Keratinocyte (primary cell): ENCODE results near the gene NLK. TPM values are rescaled to one million over a fixed set of nuclear protein-coding genes. Genes with fewer than 3 reads are reported as not detected.

ENCODE experiments used
- DNase-seq: peaks from one replicate; pipeline ENCODE4 v3.0.0-alpha.2; 2011; ENCODE audit warnings: low read depth, missing footprints, low spot score
- FAIRE-seq: peaks from 2 replicates; lab custom pipeline; 2011; peaks lifted over from hg19 to GRCh38; lab: Jason Lieb, UNC
- H2AFZ ChIP-seq: 2 replicates; pipeline ENCODE4 v1.6.0; 2012; ENCODE audit warnings: low read length, control low read depth, inconsistent platforms; ENCODE audit not compliant: control insufficient read depth
- H3K27ac ChIP-seq: 2 replicates; pipeline ENCODE4 v1.5.1; 2011; ENCODE audit warnings: low read length; ENCODE audit not compliant: control insufficient read depth, insufficient read depth
- H3K27me3 ChIP-seq: 3 replicates; pipeline ENCODE4 v1.6.0; 2011; ENCODE audit warnings: low read length; ENCODE audit not compliant: control insufficient read depth, insufficient read depth; ENCODE audit errors: extremely low read depth
- H3K36me3 ChIP-seq, 2 experiments: 2 replicates in 1 of 2; 3 replicates in 1 of 2; pipeline ENCODE4 v1.5.1; 2011; ENCODE audit warnings: low read length in 2 of 2, mild to moderate bottlenecking in 1 of 2; ENCODE audit not compliant: control insufficient read depth in 2 of 2, insufficient read depth in 2 of 2; ENCODE audit errors: extremely low read depth in 1 of 2
- H3K4me1 ChIP-seq: 3 replicates; pipeline ENCODE4 v1.5.1; 2011; ENCODE audit warnings: low read length; ENCODE audit not compliant: control insufficient read depth, insufficient read depth; ENCODE audit errors: extremely low read depth
- H3K4me2 ChIP-seq: 3 replicates; pipeline ENCODE4 v1.6.0; 2011; ENCODE audit warnings: low read depth, low read length; ENCODE audit not compliant: control insufficient read depth, insufficient read depth; ENCODE audit errors: extremely low read depth
- H3K4me3 ChIP-seq, 3 experiments: fragments of 200-600 bp in 1 of 3; sonication (generic) in 1 of 3; 2 replicates in 2 of 3; 3 replicates in 1 of 3; pipeline ENCODE4 v1.5.1; 2011 to 2016; ENCODE audit warnings: low read length in 3 of 3, mild to moderate bottlenecking in 3 of 3, control low read depth in 2 of 3, inconsistent platforms in 1 of 3, low read depth in 1 of 3, mixed read lengths in 1 of 3, mixed run types in 1 of 3, moderate library complexity in 1 of 3; ENCODE audit not compliant: control insufficient read depth in 2 of 3, insufficient read depth in 2 of 3; ENCODE audit errors: extremely low read depth in 1 of 3
- H3K79me2 ChIP-seq: 2 replicates; pipeline ENCODE4 v1.6.0; 2012; ENCODE audit warnings: low read length; ENCODE audit not compliant: control insufficient read depth, insufficient read depth
- H3K9ac ChIP-seq: 3 replicates; pipeline ENCODE4 v1.6.0; 2011; ENCODE audit warnings: low read length; ENCODE audit not compliant: control insufficient read depth, insufficient read depth; ENCODE audit errors: extremely low read depth
- H3K9me1 ChIP-seq: 3 replicates; pipeline ENCODE4 v1.6.0; 2011; ENCODE audit warnings: low read length; ENCODE audit not compliant: control insufficient read depth, insufficient read depth; ENCODE audit errors: extremely low read depth
- H3K9me3 ChIP-seq: 2 replicates; pipeline ENCODE4 v1.5.1; 2012; ENCODE audit warnings: low read depth, low read length; ENCODE audit not compliant: control insufficient read depth
- H4K20me1 ChIP-seq: 3 replicates; pipeline ENCODE4 v1.6.0; 2011; ENCODE audit warnings: low read length; ENCODE audit not compliant: control insufficient read depth, insufficient read depth; ENCODE audit errors: extremely low read depth
- EZH2 ChIP-seq: IDR thresholded peaks from one replicate; pipeline ENCODE4 v1.6.1; 2012; ENCODE audit warnings: inconsistent platforms, mild to moderate bottlenecking, low read length, moderate library complexity
- dilution Hi-C: fragments of 300-500 bp; cut with MboI; formaldehyde crosslinking; loops from one replicate; pipeline ENCODE4 v1.7.0; 2020; ENCODE audit warnings: low sequenced_read_pairs; ENCODE audit not compliant: extremely low pct_ligation_motif_present
- polyA plus RNA-seq, 5 experiments: library from polyadenylated mRNA; depleted of rRNA in 3 of 5; stranded (reverse) in 3 of 5; stranded (forward) in 1 of 5; unstranded in 1 of 5; fragments of >200 nt; gene quantifications; 1 replicate in 1 of 5; 2 replicates in 3 of 5; 3 replicates in 1 of 5; pipeline versions ENCODE4 v1.2.1 to v1.2.3, GENCODE V29; 2011 to 2012; ENCODE audit warnings: missing spikeins in 2 of 5, low read depth in 1 of 5, low replicate concordance in 1 of 5
- TF ChIP-seq, protein P1 (sequence below), 3 experiments: IDR thresholded peaks in 1 of 3; conservative IDR thresholded peaks in 1 of 3; optimal IDR thresholded peaks in 1 of 3; 2 replicates in 2 of 3; 3 replicates in 1 of 3; pipeline versions ENCODE3 to v1.5.1; 2011; ENCODE audit warnings: low read length in 3 of 3, mild to moderate bottlenecking in 3 of 3, moderate library complexity in 2 of 3, control low read depth in 1 of 3, inconsistent platforms in 1 of 3; ENCODE audit not compliant: insufficient read depth in 2 of 3; ENCODE audit errors: extremely low read depth in 1 of 3

Gene NLK
- polyA plus RNA-seq, 1 donor (not counting 4 experiments of a cell fraction or from before 2014, with no cell fraction given), result 20.9 TPM

DNA sequence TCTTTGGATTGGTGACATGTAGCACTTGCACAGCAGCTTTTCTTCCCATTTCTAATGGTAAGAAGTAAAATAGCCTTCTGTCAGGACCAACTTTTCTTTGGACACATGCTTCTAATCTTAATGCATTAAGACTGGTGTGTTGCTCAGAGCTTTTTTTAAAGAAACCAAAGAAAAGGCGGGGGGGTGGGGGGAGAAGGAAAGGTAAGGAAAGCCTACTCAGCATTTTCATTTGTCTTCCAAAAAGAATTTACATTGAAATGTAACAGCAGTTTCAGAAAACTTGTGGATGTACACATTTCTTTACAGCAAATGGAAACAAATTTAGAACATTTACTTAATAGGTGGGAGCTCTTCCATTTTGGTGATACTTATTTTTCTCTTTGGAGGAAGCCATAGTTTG lies 49.6 kb downstream of the NLK start:
- peaks cover 66% of the 10 kb centered on the region for H3K79me2 ChIP-seq
- no peak overlapping the region for H3K4me2 ChIP-seq
- FAIRE-seq, result no peak
- H3K4me3 ChIP-seq, result no peak overlapping the region
- peaks cover 10% of the 10 kb centered on the region for H4K20me1 ChIP-seq
- H3K9ac ChIP-seq, result no peak overlapping the region
- dilution Hi-C loops, result no loop called here
- no peak for TF ChIP-seq EZH2
- TF ChIP-seq, protein P1, sequence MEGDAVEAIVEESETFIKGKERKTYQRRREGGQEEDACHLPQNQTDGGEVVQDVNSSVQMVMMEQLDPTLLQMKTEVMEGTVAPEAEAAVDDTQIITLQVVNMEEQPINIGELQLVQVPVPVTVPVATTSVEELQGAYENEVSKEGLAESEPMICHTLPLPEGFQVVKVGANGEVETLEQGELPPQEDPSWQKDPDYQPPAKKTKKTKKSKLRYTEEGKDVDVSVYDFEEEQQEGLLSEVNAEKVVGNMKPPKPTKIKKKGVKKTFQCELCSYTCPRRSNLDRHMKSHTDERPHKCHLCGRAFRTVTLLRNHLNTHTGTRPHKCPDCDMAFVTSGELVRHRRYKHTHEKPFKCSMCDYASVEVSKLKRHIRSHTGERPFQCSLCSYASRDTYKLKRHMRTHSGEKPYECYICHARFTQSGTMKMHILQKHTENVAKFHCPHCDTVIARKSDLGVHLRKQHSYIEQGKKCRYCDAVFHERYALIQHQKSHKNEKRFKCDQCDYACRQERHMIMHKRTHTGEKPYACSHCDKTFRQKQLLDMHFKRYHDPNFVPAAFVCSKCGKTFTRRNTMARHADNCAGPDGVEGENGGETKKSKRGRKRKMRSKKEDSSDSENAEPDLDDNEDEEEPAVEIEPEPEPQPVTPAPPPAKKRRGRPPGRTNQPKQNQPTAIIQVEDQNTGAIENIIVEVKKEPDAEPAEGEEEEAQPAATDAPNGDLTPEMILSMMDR (optimal IDR thresholded peaks at IDR 0.05 in 1 of 3, IDR thresholded peaks at IDR 0.05 in 1 of 3, conservative IDR thresholded peaks at IDR 0.05 in 1 of 3; ENCODE audit: extremely low read depth in 1 of 3, insufficient read depth in 2 of 3, low read length in 3 of 3), result no peak
- no peaks in the 10 kb centered on the region for H3K27me3 ChIP-seq
- H3K27ac ChIP-seq, result no peak overlapping the region
- no peak overlapping the region for H2AFZ ChIP-seq
- H3K4me1 ChIP-seq, result no peaks in the 10 kb centered on the region
- H3K36me3 ChIP-seq, result no peaks in the 10 kb centered on the region
- H3K9me3 ChIP-seq, result no peaks in the 10 kb centered on the region
- DNase-seq, result no peak
- H3K9me1 ChIP-seq, result no peaks in the 10 kb centered on the region

DNA sequence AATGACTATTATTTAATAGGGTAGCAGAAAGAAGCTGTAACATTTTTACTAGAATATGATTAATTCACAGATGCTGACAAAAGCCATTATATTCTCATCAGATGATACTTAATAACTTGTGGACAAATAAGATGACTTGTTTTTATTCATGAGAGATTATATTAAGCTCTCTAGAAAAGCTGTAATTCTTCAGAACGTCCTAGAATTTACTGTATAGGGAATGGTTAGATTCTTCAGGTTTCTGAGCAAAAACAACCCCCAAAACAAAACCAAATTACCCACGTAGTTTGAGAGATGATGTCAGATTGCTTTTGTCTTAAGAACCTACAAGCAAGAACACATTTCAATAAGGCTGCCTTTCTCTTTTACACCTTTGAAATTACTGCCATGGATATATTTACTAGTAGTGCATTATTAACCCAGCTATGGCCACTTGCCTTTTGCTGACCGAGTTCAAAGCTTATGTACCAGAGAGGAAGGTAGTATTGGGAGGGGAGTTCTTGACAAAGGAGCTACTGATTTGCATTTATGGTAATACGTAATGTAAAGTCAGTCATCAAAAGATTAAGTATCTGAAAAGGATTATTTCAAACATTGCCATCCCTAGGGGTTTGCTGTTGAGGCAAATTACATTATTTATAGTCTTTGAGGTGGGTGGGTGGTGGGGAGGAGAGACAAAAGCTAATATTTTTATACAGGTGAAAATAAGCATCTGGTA lies 51.7 kb downstream of the NLK start:
- Histone ChIP-seq H3K27me3 (no peaks in the 10 kb centered on the region), H3K9me3 (no peaks in the 10 kb centered on the region), H3K27ac (no peak overlapping the region), H3K4me1 (no peaks in the 10 kb centered on the region), H3K9ac (no peak overlapping the region), H4K20me1 (peaks cover 8% of the 10 kb centered on the region), H2AFZ (no peak overlapping the region), H3K4me2 (no peak overlapping the region), H3K79me2 (peaks cover 52% of the 10 kb centered on the region), H3K9me1 (no peaks in the 10 kb centered on the region), H3K4me3 (no peak overlapping the region), H3K36me3 (no peaks in the 10 kb centered on the region)
- DNase-seq (no peak), FAIRE-seq (no peak)
- no peak for TF ChIP-seq EZH2
- TF ChIP-seq, protein P1 (optimal IDR thresholded peaks at IDR 0.05 in 1 of 3, IDR thresholded peaks at IDR 0.05 in 1 of 3, conservative IDR thresholded peaks at IDR 0.05 in 1 of 3; ENCODE audit: extremely low read depth in 1 of 3, insufficient read depth in 2 of 3, low read length in 3 of 3), result no peak
- dilution Hi-C loops, result no loop called here
